ENCODE results near the gene E4F1. TPM values are rescaled to one million over a fixed set of nuclear protein-coding genes. Genes with fewer than 3 reads are reported as not detected.

E4F1 gene
- total and polyA plus RNA-seq, 2 donors (not counting 1 experiment from before 2014, with no cell fraction given): 41.8 to 70.9 TPM

DNA sequence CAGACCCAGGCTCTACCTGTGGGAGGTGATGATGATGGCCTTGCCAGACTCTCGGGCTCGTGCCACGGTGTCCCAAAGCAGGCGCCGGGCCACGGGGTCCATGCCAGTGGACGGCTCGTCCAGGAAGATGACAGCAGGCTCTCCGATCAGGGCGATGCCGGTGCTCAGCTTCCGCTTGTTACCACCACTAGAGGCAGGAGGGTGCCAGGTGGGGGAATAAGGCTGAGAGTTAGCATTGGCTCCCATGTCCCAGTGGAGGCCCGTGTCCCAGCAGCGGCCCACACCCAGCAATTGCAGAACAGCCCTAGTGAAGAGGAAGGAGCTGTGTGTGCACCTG, 54.8 kb downstream of the E4F1 start:
- Mint-ChIP-seq H3K27me3 (no peaks in the 10 kb centered on the region), H3K4me1 (no peaks in the 10 kb centered on the region), H3K9me3 (ENCODE audit: insufficient read depth) (no peaks in the 10 kb centered on the region), H3K4me3 (no peak overlapping the region), H3K27ac (no peak overlapping the region)
- no peaks in the 10 kb centered on the region for H4K20me1 ChIP-seq (ENCODE audit: control insufficient read depth, insufficient read depth, low read length, poor library complexity, severe bottlenecking)
- no peak overlapping the region for H3K4me3 ChIP-seq (ENCODE audit: control extremely low read depth in 1 of 5, extremely low read depth in 1 of 5, insufficient read depth in 1 of 5, low read depth in 2 of 5, low read length in 4 of 5)
- H3K4me1 ChIP-seq (ENCODE audit: control insufficient read depth in 2 of 2, insufficient read depth in 2 of 2, low read length in 2 of 2): no peaks in the 10 kb centered on the region
- no peak overlapping the region for H3K27ac ChIP-seq (ENCODE audit: low read length in 2 of 2)
- no peaks in the 10 kb centered on the region for H3K36me3 ChIP-seq (replicated peaks in 1 of 2; ENCODE audit: control extremely low read depth in 1 of 2, control insufficient read depth in 1 of 2, extremely low read depth in 1 of 2, insufficient read depth in 2 of 2, low read length in 1 of 2)
- no peaks in the 10 kb centered on the region for H3K9me3 ChIP-seq (ENCODE audit: control extremely low read depth in 1 of 3, control insufficient read depth in 2 of 3, insufficient read depth in 1 of 3, low read length in 2 of 3)
- no peaks in the 10 kb centered on the region for H3K79me2 ChIP-seq (ENCODE audit: control insufficient read depth, insufficient read depth, low read length)
- WGBS (ENCODE audit: insufficient coverage): 97% methylated on average over 14 of the region's 14 CpGs
- H3K9ac ChIP-seq (ENCODE audit: low read length): no peak overlapping the region
- no peaks in the 10 kb centered on the region for H3K27me3 ChIP-seq (replicated peaks in 1 of 4; ENCODE audit: control extremely low read depth in 1 of 4, control insufficient read depth in 3 of 4, insufficient read depth in 4 of 4, low read length in 3 of 4)
- ChIA-PET CTCF (no interaction called here), POLR2A (no interaction called here)
- intact Hi-C loops (cut with micrococcal nuclease): no loop called here
- H2AFZ ChIP-seq (ENCODE audit: insufficient read depth, low read depth, low read length, poor library complexity, severe bottlenecking): no peak overlapping the region
- no peak for TF ChIP-seq EZH2 (IDR thresholded peaks at IDR 0.05; ENCODE audit: borderline replicate concordance, insufficient read depth, low read depth, low read length, poor library complexity, severe bottlenecking)
- TF ChIP-seq, protein P1, sequence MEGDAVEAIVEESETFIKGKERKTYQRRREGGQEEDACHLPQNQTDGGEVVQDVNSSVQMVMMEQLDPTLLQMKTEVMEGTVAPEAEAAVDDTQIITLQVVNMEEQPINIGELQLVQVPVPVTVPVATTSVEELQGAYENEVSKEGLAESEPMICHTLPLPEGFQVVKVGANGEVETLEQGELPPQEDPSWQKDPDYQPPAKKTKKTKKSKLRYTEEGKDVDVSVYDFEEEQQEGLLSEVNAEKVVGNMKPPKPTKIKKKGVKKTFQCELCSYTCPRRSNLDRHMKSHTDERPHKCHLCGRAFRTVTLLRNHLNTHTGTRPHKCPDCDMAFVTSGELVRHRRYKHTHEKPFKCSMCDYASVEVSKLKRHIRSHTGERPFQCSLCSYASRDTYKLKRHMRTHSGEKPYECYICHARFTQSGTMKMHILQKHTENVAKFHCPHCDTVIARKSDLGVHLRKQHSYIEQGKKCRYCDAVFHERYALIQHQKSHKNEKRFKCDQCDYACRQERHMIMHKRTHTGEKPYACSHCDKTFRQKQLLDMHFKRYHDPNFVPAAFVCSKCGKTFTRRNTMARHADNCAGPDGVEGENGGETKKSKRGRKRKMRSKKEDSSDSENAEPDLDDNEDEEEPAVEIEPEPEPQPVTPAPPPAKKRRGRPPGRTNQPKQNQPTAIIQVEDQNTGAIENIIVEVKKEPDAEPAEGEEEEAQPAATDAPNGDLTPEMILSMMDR (IDR thresholded peaks at IDR 0.05): no peak
- ATAC-seq (ENCODE audit: low read depth) (no peak), DNase-seq (no peak)
- no peak overlapping the region for H3K4me2 ChIP-seq (replicated peaks; ENCODE audit: low read depth, low read length, poor library complexity, severe bottlenecking)

DNA sequence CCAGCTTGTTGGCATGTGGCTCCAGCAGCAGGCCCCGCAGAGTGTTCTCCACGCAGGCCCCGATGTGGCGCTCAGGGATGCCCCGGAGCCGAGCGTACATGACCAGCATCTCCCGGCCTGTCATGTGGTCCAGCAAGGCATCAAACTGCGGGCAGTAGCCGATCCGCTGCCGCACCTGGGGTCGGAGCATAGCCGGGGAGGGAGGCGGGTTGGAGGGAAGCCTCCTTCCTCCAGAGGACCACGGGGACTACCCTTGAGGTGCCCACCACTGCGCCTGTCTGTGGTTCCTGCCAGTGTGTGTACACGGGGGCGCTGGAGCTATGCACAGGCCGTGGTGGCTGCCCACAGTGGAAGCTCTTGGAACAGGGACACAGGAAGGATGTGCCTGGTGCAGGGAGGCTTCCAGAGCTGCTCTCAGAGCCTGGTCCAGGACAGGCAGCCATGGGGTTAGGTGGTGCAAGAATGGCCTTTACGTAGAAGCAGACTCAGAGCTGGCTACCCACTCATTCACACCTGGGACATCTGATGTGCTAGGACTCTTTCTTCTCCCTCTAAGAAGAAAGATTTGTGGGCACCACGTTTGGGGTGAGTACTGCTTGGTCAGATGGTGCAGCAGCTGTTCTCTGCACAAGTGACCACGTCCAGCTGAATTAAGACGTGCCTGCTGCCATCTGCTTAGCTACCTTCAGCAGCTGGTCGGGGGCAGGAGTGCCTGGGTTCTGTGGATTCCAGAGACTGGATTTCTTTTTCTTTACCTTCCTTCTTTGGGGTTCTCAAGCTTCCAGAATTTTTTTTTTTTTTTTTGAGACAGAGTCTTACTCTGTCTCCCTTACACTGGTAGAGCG, 55.8 kb downstream of the E4F1 start:
- ChIA-PET POLR2A (interaction anchor here (0.7 kb wide), 1 partner anchor 697 kb away, joined by 3 read pairs; no protein-coding TSS in a partner anchor), CTCF (interaction anchor here (0.6 to 0.7 kb wide), 2 partner anchors 134 to 355 kb away, joined by 4 read pairs; no protein-coding TSS in a partner anchor)
- H3K9me3 Mint-ChIP-seq (ENCODE audit: insufficient read depth): no peaks in the 10 kb centered on the region
- Histone ChIP-seq H3K27me3 (replicated peaks in 1 of 4; ENCODE audit: control extremely low read depth in 1 of 4, control insufficient read depth in 3 of 4, insufficient read depth in 4 of 4, low read length in 3 of 4) (no peaks in the 10 kb centered on the region), H3K9me3 (ENCODE audit: control extremely low read depth in 1 of 3, control insufficient read depth in 2 of 3, insufficient read depth in 1 of 3, low read length in 2 of 3) (no peaks in the 10 kb centered on the region), H3K27ac (ENCODE audit: low read length in 2 of 2) (no peak overlapping the region), H3K4me2 (replicated peaks; ENCODE audit: low read depth, low read length, poor library complexity, severe bottlenecking) (no peak overlapping the region), H3K36me3 (replicated peaks in 1 of 2; ENCODE audit: control extremely low read depth in 1 of 2, control insufficient read depth in 1 of 2, extremely low read depth in 1 of 2, insufficient read depth in 2 of 2, low read length in 1 of 2) (no peaks in the 10 kb centered on the region), H3K9ac (ENCODE audit: low read length) (no peak overlapping the region), H3K79me2 (ENCODE audit: control insufficient read depth, insufficient read depth, low read length) (no peaks in the 10 kb centered on the region), H3K4me3 (ENCODE audit: control extremely low read depth in 1 of 5, extremely low read depth in 1 of 5, insufficient read depth in 1 of 5, low read depth in 2 of 5, low read length in 4 of 5) (no peak overlapping the region), H4K20me1 (ENCODE audit: control insufficient read depth, insufficient read depth, low read length, poor library complexity, severe bottlenecking) (no peaks in the 10 kb centered on the region), H3K4me1 (ENCODE audit: control insufficient read depth in 2 of 2, insufficient read depth in 2 of 2, low read length in 2 of 2) (no peaks in the 10 kb centered on the region), H2AFZ (ENCODE audit: insufficient read depth, low read depth, low read length, poor library complexity, severe bottlenecking) (no peak overlapping the region)
- no peaks in the 10 kb centered on the region for H3K27me3 Mint-ChIP-seq
- ATAC-seq (ENCODE audit: low read depth) (no peak), DNase-seq (no peak)
- no peaks in the 10 kb centered on the region for H3K4me1 Mint-ChIP-seq
- TF ChIP-seq, protein P1 (IDR thresholded peaks at IDR 0.05): no peak
- TF ChIP-seq EZH2 (IDR thresholded peaks at IDR 0.05; ENCODE audit: borderline replicate concordance, insufficient read depth, low read depth, low read length, poor library complexity, severe bottlenecking): no peak
- WGBS (ENCODE audit: insufficient coverage): 92% methylated on average over 26 of the region's 26 CpGs
- intact Hi-C loops (cut with micrococcal nuclease): no loop called here
- no peak overlapping the region for H3K27ac Mint-ChIP-seq
- H3K4me3 Mint-ChIP-seq: no peak overlapping the region

All from B cell (primary cell).